DOHH2 (cell line): ENCODE data around the gene SCO2.

ENCODE experiments used
- EZH2phosphoT487 ChIP-seq: fragments of 200-600 bp; sonication (generic); IDR thresholded peaks from 2 replicates; pipeline ENCODE4 v1.6.1; 2017; ENCODE audit warnings: borderline replicate concordance, mild to moderate bottlenecking, antibody characterized with exemption, low read length, moderate library complexity, mixed read lengths
- TF ChIP-seq, protein P1 (sequence below): fragments of 200-600 bp; sonication (generic); IDR thresholded peaks from one replicate; pipeline ENCODE4 v1.5.1; 2014; ENCODE audit warnings: antibody characterized with exemption, mild to moderate bottlenecking, low read depth, low read length; ENCODE audit not compliant: poor library complexity, severe bottlenecking

DNA sequence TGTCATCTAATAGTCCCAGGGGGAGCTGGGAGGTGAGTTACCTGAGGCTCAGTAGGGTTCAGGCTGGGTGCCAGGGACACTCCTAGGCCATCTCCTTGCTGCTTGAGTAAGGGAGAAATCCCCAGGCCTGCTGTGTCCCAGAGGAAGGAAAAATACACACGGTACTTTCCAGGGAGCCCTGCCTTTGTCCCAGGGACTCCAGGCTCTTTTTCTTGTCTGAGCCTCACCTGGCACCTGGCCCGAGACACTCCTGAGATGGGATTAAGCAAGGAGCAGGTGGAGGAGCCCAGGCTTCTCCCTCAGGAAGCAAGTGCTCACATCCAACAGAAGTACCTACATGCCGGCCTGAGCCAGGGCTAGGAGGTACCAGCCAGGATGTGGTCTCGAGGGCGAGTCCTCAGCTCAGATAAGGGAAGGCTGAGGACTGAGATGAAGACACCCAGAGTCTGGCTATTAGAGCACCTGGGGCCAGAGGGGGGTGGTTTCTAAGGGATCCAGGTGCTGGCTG lies 19.4 kb upstream of the SCO2 start:
- TF ChIP-seq, protein P1, sequence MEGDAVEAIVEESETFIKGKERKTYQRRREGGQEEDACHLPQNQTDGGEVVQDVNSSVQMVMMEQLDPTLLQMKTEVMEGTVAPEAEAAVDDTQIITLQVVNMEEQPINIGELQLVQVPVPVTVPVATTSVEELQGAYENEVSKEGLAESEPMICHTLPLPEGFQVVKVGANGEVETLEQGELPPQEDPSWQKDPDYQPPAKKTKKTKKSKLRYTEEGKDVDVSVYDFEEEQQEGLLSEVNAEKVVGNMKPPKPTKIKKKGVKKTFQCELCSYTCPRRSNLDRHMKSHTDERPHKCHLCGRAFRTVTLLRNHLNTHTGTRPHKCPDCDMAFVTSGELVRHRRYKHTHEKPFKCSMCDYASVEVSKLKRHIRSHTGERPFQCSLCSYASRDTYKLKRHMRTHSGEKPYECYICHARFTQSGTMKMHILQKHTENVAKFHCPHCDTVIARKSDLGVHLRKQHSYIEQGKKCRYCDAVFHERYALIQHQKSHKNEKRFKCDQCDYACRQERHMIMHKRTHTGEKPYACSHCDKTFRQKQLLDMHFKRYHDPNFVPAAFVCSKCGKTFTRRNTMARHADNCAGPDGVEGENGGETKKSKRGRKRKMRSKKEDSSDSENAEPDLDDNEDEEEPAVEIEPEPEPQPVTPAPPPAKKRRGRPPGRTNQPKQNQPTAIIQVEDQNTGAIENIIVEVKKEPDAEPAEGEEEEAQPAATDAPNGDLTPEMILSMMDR: no peak
- TF ChIP-seq EZH2phosphoT487: no peak
